K562 (cell line): ENCODE results near the gene ATP5PD. TPM values are rescaled to one million over a fixed set of nuclear protein-coding genes. Genes with fewer than 3 reads are reported as not detected.

ENCODE experiments used
- ARID2 ChIP-seq: fragments of 450-650 bp; IDR thresholded peaks from 2 replicates; pipeline ENCODE4 v1.6.1; 2017; ENCODE audit warnings: antibody characterized with exemption, mild to moderate bottlenecking
- FOSL1 ChIP-seq: fragments of 200-800 bp; sonication (Bioruptor generic); conservative IDR thresholded peaks from 2 replicates; pipeline ENCODE4 v1.6.1; 2016; ENCODE audit warnings: missing genetic modification characterization, missing compliant biosample characterization
- FUS ChIP-seq: fragments of 200-400 bp; formaldehyde crosslinking; optimal IDR thresholded peaks from 2 replicates; pipeline ENCODE3; 2017; ENCODE audit warnings: low read depth, low read length
- MECOM ChIP-seq: fragments of 250-450 bp; sonication (Bioruptor Pico); IDR thresholded peaks from 2 replicates; pipeline ENCODE4 v1.8.0; 2022; ENCODE audit warnings: inconsistent platforms
- RAD21 ChIP-seq, 2 experiments: fragments of 250-450 bp in 1 of 2; fragments of 450-650 bp in 1 of 2; sonication (Bioruptor Pico) in 1 of 2; formaldehyde crosslinking in 1 of 2; IDR thresholded peaks in 1 of 2; conservative IDR thresholded peaks in 1 of 2; 2 replicates each; pipeline versions ENCODE4 v1.4.0 to v1.8.0; 2020 to 2022; ENCODE audit warnings: mild to moderate bottlenecking in 2 of 2, moderate library complexity in 1 of 2
- SRSF7 ChIP-seq: fragments of 200-400 bp; formaldehyde crosslinking; optimal IDR thresholded peaks from 2 replicates; pipeline ENCODE3; 2017; ENCODE audit warnings: mild to moderate bottlenecking, low read depth, low read length
- ZNF696 ChIP-seq: fragments of 250-450 bp; sonication (Bioruptor Pico); conservative IDR thresholded peaks from 2 replicates; pipeline ENCODE4 v1.4.0; 2020; ENCODE audit warnings: mild to moderate bottlenecking, moderate library complexity
- polyA plus RNA-seq, 8 experiments: library from polyadenylated mRNA; depleted of rRNA in 4 of 8; stranded (reverse) in 5 of 8; unstranded in 3 of 8; fragments of >200 nt; fragmentation: Nextera tagmentation in 2 of 8; fragmentation: Illumina TruSeq in 1 of 8; extraction: Ambion mirVana in 2 of 8; extraction: Trizol in 1 of 8; gene quantifications; 2 replicates each; pipeline versions ENCODE4 v1.2.1 to v1.2.3, GENCODE V29; 2011 to 2014; ENCODE audit warnings: inconsistent platforms in 1 of 8, missing spikeins in 1 of 8
- total RNA-seq, 7 experiments: library from RNA; depleted of rRNA in 6 of 7; stranded (reverse); fragments of >200 nt in 6 of 7; fragmentation: Illumina TruSeq in 2 of 7; extraction: Trizol in 2 of 7; gene quantifications; 2 replicates each; pipeline versions ENCODE4 v1.2.1 to v1.2.3, GENCODE V29; 2011 to 2021; ENCODE audit warnings: low replicate concordance in 1 of 7
- TF ChIP-seq, protein P1 (sequence below): fragments of 250-450 bp; sonication (Bioruptor Pico); IDR thresholded peaks from 2 replicates; pipeline ENCODE4 v1.4.0; 2020
- TF ChIP-seq, protein P2 (sequence below): fragments of 250-450 bp; sonication (Bioruptor Pico); IDR thresholded peaks from 2 replicates; pipeline ENCODE4 v1.5.0; 2021
- TF ChIP-seq, protein P3 (sequence below), 2 experiments: fragments of 250-450 bp in 1 of 2; fragments of 450-650 bp in 1 of 2; sonication (Bioruptor Pico) in 1 of 2; IDR thresholded peaks; 2 replicates each; pipeline versions ENCODE4 v1.6.1 to v1.8.0; 2016 to 2021; ENCODE audit warnings: mild to moderate bottlenecking in 2 of 2, moderate library complexity in 2 of 2, missing compliant biosample characterization in 1 of 2, missing genetic modification characterization in 1 of 2
- TF ChIP-seq, protein P4 (sequence below), 2 experiments: fragments of 450-650 bp; formaldehyde crosslinking in 1 of 2; IDR thresholded peaks; 2 replicates each; pipeline versions ENCODE4 v1.4.0 to v1.6.1; 2014 to 2020; ENCODE audit warnings: mild to moderate bottlenecking in 2 of 2, borderline replicate concordance in 1 of 2, low read depth in 1 of 2

The ATP5PD gene
- total and polyA plus RNA-seq, 9 of the 15 experiments (the other 6 are each of a cell fraction or from before 2014, with no cell fraction given): 271 to 828 (median 432) TPM

DNA sequence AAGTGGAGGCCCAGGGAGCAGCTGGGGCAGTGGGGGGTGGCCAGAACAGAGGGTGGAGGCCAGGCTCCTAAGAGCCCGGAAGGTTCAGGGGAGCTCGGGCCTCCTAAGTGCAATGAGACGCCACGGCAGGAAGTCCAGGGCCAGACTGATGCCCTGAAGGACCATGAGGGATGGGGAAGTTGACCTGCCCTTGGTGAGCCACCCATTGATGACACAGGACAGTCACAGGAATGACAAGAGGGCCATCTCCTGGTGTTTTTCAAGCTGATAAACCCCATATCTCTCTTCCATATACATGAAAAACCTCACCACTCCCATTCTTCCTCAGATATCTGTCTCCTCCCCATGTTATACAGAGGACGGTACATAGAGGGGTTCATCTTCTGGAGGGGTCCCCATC lies 40.1 kb downstream of the ATP5PD start (continued):
- TF ChIP-seq, protein P1, sequence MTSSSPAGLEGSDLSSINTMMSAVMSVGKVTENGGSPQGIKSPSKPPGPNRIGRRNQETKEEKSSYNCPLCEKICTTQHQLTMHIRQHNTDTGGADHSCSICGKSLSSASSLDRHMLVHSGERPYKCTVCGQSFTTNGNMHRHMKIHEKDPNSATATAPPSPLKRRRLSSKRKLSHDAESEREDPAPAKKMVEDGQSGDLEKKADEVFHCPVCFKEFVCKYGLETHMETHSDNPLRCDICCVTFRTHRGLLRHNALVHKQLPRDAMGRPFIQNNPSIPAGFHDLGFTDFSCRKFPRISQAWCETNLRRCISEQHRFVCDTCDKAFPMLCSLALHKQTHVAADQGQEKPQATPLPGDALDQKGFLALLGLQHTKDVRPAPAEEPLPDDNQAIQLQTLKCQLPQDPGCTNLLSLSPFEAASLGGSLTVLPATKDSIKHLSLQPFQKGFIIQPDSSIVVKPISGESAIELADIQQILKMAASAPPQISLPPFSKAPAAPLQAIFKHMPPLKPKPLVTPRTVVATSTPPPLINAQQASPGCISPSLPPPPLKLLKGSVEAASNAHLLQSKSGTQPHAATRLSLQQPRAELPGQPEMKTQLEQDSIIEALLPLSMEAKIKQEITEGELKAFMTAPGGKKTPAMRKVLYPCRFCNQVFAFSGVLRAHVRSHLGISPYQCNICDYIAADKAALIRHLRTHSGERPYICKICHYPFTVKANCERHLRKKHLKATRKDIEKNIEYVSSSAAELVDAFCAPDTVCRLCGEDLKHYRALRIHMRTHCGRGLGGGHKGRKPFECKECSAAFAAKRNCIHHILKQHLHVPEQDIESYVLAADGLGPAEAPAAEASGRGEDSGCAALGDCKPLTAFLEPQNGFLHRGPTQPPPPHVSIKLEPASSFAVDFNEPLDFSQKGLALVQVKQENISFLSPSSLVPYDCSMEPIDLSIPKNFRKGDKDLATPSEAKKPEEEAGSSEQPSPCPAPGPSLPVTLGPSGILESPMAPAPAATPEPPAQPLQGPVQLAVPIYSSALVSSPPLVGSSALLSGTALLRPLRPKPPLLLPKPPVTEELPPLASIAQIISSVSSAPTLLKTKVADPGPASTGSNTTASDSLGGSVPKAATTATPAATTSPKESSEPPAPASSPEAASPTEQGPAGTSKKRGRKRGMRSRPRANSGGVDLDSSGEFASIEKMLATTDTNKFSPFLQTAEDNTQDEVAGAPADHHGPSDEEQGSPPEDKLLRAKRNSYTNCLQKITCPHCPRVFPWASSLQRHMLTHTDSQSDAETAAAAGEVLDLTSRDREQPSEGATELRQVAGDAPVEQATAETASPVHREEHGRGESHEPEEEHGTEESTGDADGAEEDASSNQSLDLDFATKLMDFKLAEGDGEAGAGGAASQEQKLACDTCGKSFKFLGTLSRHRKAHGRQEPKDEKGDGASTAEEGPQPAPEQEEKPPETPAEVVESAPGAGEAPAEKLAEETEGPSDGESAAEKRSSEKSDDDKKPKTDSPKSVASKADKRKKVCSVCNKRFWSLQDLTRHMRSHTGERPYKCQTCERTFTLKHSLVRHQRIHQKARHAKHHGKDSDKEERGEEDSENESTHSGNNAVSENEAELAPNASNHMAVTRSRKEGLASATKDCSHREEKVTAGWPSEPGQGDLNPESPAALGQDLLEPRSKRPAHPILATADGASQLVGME: peak; percentile 87
- peak; percentile 89 to 96 for TF ChIP-seq RAD21 (CRISPR knock-in tag; conservative IDR thresholded peaks at IDR 0.05 in 1 of 2, IDR thresholded peaks at IDR 0.05 in 1 of 2)
- no peak for TF ChIP-seq FOSL1 (tag)
- TF ChIP-seq, protein P2, sequence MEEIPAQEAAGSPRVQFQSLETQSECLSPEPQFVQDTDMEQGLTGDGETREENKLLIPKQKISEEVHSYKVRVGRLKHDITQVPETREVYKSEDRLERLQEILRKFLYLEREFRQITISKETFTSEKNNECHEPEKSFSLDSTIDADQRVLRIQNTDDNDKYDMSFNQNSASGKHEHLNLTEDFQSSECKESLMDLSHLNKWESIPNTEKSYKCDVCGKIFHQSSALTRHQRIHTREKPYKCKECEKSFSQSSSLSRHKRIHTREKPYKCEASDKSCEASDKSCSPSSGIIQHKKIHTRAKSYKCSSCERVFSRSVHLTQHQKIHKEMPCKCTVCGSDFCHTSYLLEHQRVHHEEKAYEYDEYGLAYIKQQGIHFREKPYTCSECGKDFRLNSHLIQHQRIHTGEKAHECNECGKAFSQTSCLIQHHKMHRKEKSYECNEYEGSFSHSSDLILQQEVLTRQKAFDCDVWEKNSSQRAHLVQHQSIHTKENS (CRISPR knock-in tag): no peak
- TF ChIP-seq, protein P3, sequence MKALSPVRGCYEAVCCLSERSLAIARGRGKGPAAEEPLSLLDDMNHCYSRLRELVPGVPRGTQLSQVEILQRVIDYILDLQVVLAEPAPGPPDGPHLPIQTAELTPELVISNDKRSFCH (CRISPR knock-in tag; IDR thresholded peaks at IDR 0.05): no peak
- TF ChIP-seq, protein P3 (tag; IDR thresholded peaks at IDR 0.05): 0 out of 2 replicates have a peak, but pooled peaks have one; percentile 27
- TF ChIP-seq FUS: no peak
- no peak for TF ChIP-seq ZNF696 (CRISPR knock-in tag)
- no peak for TF ChIP-seq SRSF7
- TF ChIP-seq, protein P4, sequence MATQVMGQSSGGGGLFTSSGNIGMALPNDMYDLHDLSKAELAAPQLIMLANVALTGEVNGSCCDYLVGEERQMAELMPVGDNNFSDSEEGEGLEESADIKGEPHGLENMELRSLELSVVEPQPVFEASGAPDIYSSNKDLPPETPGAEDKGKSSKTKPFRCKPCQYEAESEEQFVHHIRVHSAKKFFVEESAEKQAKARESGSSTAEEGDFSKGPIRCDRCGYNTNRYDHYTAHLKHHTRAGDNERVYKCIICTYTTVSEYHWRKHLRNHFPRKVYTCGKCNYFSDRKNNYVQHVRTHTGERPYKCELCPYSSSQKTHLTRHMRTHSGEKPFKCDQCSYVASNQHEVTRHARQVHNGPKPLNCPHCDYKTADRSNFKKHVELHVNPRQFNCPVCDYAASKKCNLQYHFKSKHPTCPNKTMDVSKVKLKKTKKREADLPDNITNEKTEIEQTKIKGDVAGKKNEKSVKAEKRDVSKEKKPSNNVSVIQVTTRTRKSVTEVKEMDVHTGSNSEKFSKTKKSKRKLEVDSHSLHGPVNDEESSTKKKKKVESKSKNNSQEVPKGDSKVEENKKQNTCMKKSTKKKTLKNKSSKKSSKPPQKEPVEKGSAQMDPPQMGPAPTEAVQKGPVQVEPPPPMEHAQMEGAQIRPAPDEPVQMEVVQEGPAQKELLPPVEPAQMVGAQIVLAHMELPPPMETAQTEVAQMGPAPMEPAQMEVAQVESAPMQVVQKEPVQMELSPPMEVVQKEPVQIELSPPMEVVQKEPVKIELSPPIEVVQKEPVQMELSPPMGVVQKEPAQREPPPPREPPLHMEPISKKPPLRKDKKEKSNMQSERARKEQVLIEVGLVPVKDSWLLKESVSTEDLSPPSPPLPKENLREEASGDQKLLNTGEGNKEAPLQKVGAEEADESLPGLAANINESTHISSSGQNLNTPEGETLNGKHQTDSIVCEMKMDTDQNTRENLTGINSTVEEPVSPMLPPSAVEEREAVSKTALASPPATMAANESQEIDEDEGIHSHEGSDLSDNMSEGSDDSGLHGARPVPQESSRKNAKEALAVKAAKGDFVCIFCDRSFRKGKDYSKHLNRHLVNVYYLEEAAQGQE (IDR thresholded peaks at IDR 0.05; ENCODE audit: borderline replicate concordance): peak; percentile 87
- TF ChIP-seq, protein P4 (CRISPR knock-in tag; IDR thresholded peaks at IDR 0.05; ENCODE audit: low read depth): no peak
- peak; percentile 65; the same call in 1 of the 2 replicates for TF ChIP-seq ARID2
- TF ChIP-seq MECOM: peak; percentile 66; the same call in 1 of the 2 replicates
